Liver (tissue), 3 donors: ENCODE measurements around the gene EBF3.

Experiments used
- CTCF ChIP-seq: fragments of 150-350 bp; IDR thresholded peaks from 2 replicates; pipeline ENCODE4 v1.5.1; 2017; ENCODE audit warnings: improper control_type of control experiment, low read depth, low read length; ENCODE audit not compliant: missing input control
- EGR1 ChIP-seq, 2 donors: IDR thresholded peaks; 2 replicates each; pipeline ENCODE4 v1.6.1; 2016 to 2018; ENCODE audit warnings: antibody characterized with exemption in 2 of 2, low read depth in 2 of 2
- GABPA ChIP-seq, 2 donors: IDR thresholded peaks in 1 of 2; conservative IDR thresholded peaks in 1 of 2; 2 replicates each; pipeline ENCODE4 v1.6.1; 2016; ENCODE audit warnings: antibody characterized with exemption in 2 of 2, mild to moderate bottlenecking in 1 of 2, moderate library complexity in 1 of 2
- NR2F2 ChIP-seq: IDR thresholded peaks from 2 replicates; pipeline ENCODE4 v1.6.1; 2016; ENCODE audit warnings: antibody characterized with exemption
- REST ChIP-seq: IDR thresholded peaks from 2 replicates; pipeline ENCODE4 v1.6.1; 2016; ENCODE audit warnings: antibody characterized with exemption, mild to moderate bottlenecking
- RXRA ChIP-seq, 2 donors: IDR thresholded peaks; 2 replicates each; pipeline ENCODE4 v1.6.1; 2017 to 2018; ENCODE audit warnings: antibody characterized with exemption in 2 of 2, mild to moderate bottlenecking in 1 of 2
- YY1 ChIP-seq: IDR thresholded peaks from 2 replicates; pipeline ENCODE4 v1.6.1; 2016; ENCODE audit warnings: antibody characterized with exemption, mild to moderate bottlenecking
- TF ChIP-seq, protein P1 (sequence below): IDR thresholded peaks from 2 replicates; pipeline ENCODE4 v1.6.1; 2016; ENCODE audit warnings: antibody characterized with exemption
- donor health status: healthy.
- donor health status: healthy.

DNA sequence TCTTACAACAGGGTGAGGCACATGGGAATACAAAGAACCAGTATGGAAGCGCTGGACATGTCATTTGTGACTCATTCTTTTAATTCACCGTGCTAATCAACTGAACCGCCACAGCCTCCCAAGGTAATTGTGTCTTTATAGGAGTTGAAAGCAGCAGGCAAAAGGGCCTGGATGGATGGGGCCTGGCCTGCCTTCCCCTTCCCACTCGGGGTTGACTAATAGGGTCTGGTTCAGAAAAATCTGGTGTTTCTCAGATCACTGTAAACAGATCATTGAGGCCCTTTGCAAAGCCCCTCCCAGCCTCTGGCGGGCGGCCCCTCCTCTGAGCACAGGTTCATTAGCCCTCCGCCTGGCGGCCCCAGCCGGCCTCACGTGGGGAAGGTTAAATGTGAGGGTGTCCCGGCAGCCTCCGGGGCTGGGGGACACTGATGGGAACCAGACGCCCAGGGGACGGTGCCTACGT is 100.8 kb downstream of the EBF3 start:
- no peak for TF ChIP-seq CTCF
- TF ChIP-seq YY1 = no peak
- TF ChIP-seq NR2F2 = no peak
- TF ChIP-seq REST = no peak
- no peak for TF ChIP-seq RXRA (IDR thresholded peaks at IDR 0.05)
- no peak for TF ChIP-seq EGR1 (IDR thresholded peaks at IDR 0.05; ENCODE audit: low read depth in 2 of 2)
- no peak for TF ChIP-seq GABPA (IDR thresholded peaks at IDR 0.05 in 1 of 2, conservative IDR thresholded peaks at IDR 0.05 in 1 of 2)
- TF ChIP-seq, protein P1, sequence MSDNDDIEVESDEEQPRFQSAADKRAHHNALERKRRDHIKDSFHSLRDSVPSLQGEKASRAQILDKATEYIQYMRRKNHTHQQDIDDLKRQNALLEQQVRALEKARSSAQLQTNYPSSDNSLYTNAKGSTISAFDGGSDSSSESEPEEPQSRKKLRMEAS = no peak
